NK-92 (cell line): Measurements from ENCODE around the gene NDUFB6.
"Not testable (repeated sequence)": the region's sequence is repeated elsewhere in the genome, so short reads cannot be mapped to it uniquely, and the experiment has no call there.

Experiments
- DNase-seq: peaks from one replicate; lab custom pipeline; 2025; ENCODE audit not compliant: unreplicated experiment; lab: John Stamatoyannopoulos, UW

Gene NDUFB6

DNA sequence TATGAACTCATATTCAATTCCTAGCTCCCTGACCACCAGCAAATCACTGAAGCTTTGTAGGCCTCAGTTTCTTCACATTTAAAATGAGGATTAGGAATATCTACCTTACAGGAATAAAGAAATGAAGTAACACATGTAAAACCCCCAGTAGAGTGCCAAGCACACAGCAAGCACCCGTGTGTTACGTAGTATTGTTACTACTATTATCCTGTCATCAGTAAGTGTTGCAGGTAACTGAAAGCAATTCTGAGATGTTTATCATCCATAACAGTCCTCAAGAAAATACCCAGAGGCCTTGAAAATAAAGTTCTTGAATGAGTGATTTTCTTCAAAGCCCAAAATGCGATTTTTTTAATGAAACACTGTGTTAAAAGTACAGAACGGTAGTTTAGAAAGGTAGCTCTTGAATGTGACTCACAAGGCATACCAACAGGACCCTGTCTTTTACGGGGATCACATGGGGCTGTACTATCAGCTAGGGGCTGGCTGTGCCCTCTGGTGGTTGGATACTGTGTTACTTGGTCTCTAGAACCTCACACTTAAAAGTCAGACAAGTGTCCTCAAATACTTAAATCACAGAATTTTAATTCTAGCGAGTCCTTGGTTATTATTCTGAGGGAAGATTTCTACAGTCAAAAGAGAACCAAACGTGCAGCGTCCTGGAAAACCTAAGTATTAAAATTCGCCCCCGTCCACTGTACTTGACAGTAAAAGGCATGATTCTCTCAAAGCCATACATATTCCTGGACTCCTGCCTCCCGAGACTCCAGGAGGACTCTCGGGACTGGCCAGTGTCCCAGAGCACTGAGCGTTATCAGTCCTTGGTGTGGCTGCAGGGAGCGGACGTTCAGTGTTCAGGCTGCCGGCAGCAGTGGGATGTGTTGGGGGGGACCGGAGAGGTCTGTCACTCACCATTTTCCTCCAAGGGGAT, 725 bp downstream of the NDUFB6 start:
- peak; percentile 3 for DNase-seq

- DNase-seq, result no peak
Observed at GRCh38 chr9:32570262-32570661, 2.7 kb downstream of the NDUFB6 start.

GRCh38 chr9:32566770-32567169, 6.2 kb downstream of the NDUFB6 start:
- DNase-seq, result no peak

DNA sequence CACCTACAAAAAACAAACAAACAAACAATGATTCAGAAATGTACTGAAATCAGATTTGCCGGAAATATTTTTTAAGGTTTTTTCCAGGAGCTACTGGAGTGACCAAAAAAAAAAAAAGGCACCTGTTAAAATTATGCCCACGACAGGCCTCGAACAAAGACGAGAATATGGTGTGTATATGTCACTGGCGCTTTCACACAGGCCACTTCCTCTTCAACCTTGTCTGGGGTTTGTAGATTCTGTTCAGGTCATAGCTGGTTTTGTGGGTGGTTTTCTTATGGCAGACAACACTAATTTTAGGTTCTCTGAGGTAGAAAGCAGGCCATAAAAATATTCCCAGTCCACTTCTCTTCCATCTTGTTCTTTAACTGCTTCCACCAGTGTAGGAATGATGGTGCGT, 7.0 kb downstream of the NDUFB6 start:
- DNase-seq, result no peak

- no peak for DNase-seq
Observed at GRCh38 chr9:32558408-32558934, 14.5 kb downstream of the NDUFB6 start.

DNA sequence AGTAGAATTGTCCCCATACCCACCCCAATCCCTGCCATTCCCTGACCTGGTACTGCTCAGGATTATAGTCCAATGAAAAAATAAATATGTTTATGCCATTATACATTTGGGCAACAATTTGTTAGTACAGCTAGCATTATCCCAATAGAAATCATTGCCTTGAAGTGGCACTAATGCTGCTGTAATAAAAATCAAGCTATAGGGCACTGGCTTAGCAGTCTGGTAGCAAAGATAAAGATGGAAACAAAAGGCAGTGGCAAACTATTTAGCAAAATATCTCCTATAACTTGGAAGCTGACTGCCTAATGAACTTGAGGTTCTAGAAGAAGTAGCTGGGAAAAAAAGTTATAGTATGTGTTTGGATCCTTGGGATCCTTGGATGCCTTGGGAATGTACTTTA, 18.4 kb downstream of the NDUFB6 start:
- no peak for DNase-seq

DNA sequence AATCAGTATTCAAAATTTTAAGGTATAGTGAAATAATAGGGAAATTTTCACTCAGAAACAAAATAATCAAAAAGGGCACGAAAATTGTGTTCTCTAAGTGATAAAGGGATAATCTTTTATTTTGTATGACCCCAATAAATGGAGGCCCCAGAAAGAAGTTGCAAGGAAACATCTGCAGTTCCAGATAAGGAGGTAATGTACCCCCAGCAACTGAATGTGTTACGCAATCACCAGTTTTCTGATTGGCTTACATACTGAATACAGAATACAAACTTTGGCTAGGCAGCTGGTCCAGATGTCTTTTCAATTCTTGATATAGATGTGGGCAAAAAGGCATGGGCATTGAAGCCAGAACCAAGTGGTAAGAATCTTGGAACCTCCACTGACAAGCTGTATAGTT, 18.9 kb downstream of the NDUFB6 start:
- no peak for DNase-seq

GRCh38 chr9:32552172-32552872, 20.6 kb downstream of the NDUFB6 start, which contains the start of the genes SMIM27 and TOPORS:
SMIM27 (plus strand) TSS chr9:32552327; CDS start chr9:32552435, 108 bp downstream.
TOPORS (minus strand) TSS chr9:32552586; CDS start chr9:32552436, 150 bp downstream.
- peak; percentile 17 for DNase-seq

- no peak for DNase-seq
Observed at GRCh38 chr9:32551276-32552051, 21.5 kb downstream of the NDUFB6 start.

GRCh38 chr9:32550562-32551275, 22.2 kb downstream of the NDUFB6 start:
- peak; percentile 90 for DNase-seq

- no peak for DNase-seq
Observed at GRCh38 chr9:32550150-32550561, 22.8 kb downstream of the NDUFB6 start.

GRCh38 chr9:32548213-32548612, 24.7 kb downstream of the NDUFB6 start:
- not testable (repeated sequence) for DNase-seq

- DNase-seq, result no peak
Observed at GRCh38 chr9:32545884-32546283, 27.1 kb downstream of the NDUFB6 start.

DNA sequence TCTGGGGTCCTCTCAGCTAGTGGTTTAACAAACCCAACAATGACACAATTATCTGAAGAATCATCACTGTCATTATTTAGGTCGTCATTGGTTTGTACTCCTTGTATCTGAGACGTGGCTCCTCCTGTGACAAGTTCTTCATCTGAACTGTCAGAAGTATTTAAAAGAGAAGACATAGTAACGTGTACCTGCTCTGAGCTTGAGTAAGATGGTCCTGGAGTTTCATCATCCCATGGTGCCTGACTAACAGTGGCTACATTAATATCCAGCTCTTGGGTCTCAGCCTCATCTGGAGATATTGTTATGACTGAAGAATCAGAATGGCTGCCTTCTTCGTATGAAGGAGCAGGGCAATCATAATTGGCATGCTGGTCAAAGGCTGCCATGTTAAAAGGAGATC, 29.9 kb downstream of the NDUFB6 start:
- no peak for DNase-seq

DNA sequence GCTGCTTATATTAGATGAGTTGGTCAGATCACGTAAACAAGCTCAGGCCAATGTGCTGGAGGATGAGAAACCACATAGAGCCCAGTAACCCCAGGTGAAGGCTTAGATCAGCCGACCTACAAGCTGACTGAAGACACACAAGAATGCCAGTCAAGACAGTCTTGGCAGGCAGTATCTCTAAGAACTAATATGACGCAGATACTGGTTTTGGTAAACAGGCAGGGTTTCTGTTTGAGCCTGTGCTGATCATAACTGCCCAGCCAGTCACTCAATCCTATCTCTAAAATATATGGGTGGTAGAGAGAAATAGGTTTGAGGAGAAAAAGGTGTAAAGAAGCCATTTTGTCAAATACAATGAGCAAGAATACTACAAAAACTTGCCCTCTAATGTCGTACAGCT, 39.1 kb downstream of the NDUFB6 start:
- no peak for DNase-seq

DNA sequence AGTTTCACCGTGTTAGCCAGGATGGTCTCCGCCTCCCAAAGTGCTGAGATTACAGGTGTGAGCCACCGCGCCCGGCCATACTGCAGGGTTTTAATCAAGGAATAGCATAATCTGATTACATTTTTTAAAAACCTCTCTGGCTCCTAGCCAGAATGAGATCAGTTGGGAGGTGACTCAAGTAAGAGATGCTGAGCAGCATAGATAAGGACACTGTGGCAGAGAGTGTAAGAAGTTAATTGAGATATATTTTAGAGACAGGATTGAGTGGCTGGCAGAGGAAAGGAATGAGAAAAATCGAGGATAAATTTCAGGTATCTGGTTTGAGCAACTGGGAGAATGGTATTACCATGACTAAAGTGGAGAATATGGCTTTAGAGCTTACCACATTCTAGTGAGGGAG, 39.6 kb downstream of the NDUFB6 start:
- no peak for DNase-seq

- no peak for DNase-seq
Observed at GRCh38 chr9:32526707-32527048, 46.3 kb downstream of the NDUFB6 start.

GRCh38 chr9:32526041-32526706, 46.8 kb downstream of the NDUFB6 start, which contains the start of gene RIGI:
RIGI (minus strand) TSS chr9:32526196; CDS start chr9:32526166, 30 bp downstream.
- peak; percentile 37 for DNase-seq

- DNase-seq, result no peak
Observed at GRCh38 chr9:32525709-32526030, 47.3 kb downstream of the NDUFB6 start.
